K562 (cell line): ENCODE results near the gene GNG7. TPM values are rescaled to one million over a fixed set of nuclear protein-coding genes. Genes with fewer than 3 reads are reported as not detected.
A peak's percentile ranks its signal among the peaks of the same experiment; 100 is the strongest.

ENCODE experiments used
- ATAC-seq: fragments of 200-7000 bp; cut with Tn5 transposase; 3 replicates; pipeline ENCODE4 v1.9.1; 2020; ENCODE audit warnings: moderate library complexity
- BruUV-seq: library from RNA; stranded (reverse); fragments of 400-500 nt; replicated peaks from 2 replicates; lab custom pipeline; 2021; lab: Mats Ljungman, UMichigan
- CTCF ChIA-PET: fragments of 300-600 bp; formaldehyde crosslinking; extraction: SDS; loops from one replicate; lab custom pipeline; 2021; ENCODE audit warnings: low intra/inter-chr PET ratio; lab: Yijun Ruan, JAX
- POLR2A ChIA-PET: fragments of 300-600, 350-650 bp; sonication (Branson Sonifier 250); formaldehyde crosslinking; extraction: SDS; loops from one replicate; lab custom pipeline; 2021; ENCODE audit warnings: antibody characterized with exemption, inconsistent platforms; lab: Yijun Ruan, JAX
- DNase-seq, 4 experiments: peaks; one replicate each; pipeline versions ENCODE4 v3.0.0 to v3.0.0-alpha.2; 2011 to 2018; ENCODE audit warnings: low spot score in 3 of 4, mixed read lengths in 3 of 4; ENCODE audit errors: extremely low read depth in 1 of 4
- FAIRE-seq: peaks from 2 replicates; lab custom pipeline; 2011; peaks lifted over from hg19 to GRCh38; lab: Jason Lieb, UNC
- H2AFZ ChIP-seq: 2 replicates; pipeline ENCODE4 v1.6.0; 2011; ENCODE audit warnings: low read depth, low read length, control low read depth, inconsistent platforms
- H3K27ac ChIP-seq: fragments of 200-600 bp; 3 replicates; pipeline ENCODE4 v1.8.0; 2011; ENCODE audit warnings: low read depth, mild to moderate bottlenecking, control low read depth, inconsistent platforms, low read length, moderate library complexity, mixed read lengths; ENCODE audit errors: extremely low read depth
- H3K27me3 ChIP-seq, 2 experiments: fragments of 300-600 bp in 1 of 2; 2 replicates in 1 of 2; 3 replicates in 1 of 2; pipeline versions ENCODE4 v1.6.0 to v1.8.0; 2011; ENCODE audit warnings: inconsistent platforms in 2 of 2, low read length in 2 of 2, mild to moderate bottlenecking in 1 of 2, mixed read lengths in 1 of 2, moderate library complexity in 1 of 2; ENCODE audit not compliant: control insufficient read depth in 2 of 2, insufficient read depth in 2 of 2
- H3K36me3 ChIP-seq: fragments of 300-600 bp; 3 replicates; pipeline ENCODE4 v1.8.0; 2011; ENCODE audit warnings: mild to moderate bottlenecking, low read length, inconsistent platforms; ENCODE audit not compliant: control insufficient read depth, insufficient read depth
- H3K4me1 ChIP-seq, 2 experiments: fragments of 200-600 bp in 1 of 2; replicated peaks in 1 of 2; 2 replicates in 1 of 2; 3 replicates in 1 of 2; pipeline versions ENCODE4 v1.5.1 to v1.8.0; 2011; ENCODE audit warnings: inconsistent platforms in 2 of 2, low read length in 2 of 2, mild to moderate bottlenecking in 1 of 2, mixed read lengths in 1 of 2, moderate library complexity in 1 of 2; ENCODE audit not compliant: control insufficient read depth in 2 of 2, insufficient read depth in 2 of 2
- H3K4me2 ChIP-seq: 2 replicates; pipeline ENCODE4 v1.6.1; 2011; ENCODE audit warnings: low read length, control low read depth, inconsistent platforms, mixed read lengths; ENCODE audit not compliant: insufficient read depth
- H3K4me3 ChIP-seq: fragments of 200-600 bp; sonication (generic), shearing (Covaris generic); 2 replicates; pipeline ENCODE4 v1.5.1; 2016; ENCODE audit warnings: control low read depth, inconsistent platforms
- H3K79me2 ChIP-seq: fragments of 200-600 bp; 3 replicates; pipeline ENCODE4 v1.8.0; 2011; ENCODE audit warnings: low read length, inconsistent platforms; ENCODE audit not compliant: control insufficient read depth, insufficient read depth
- H3K9ac ChIP-seq, 2 experiments: 2 replicates each; pipeline versions ENCODE4 v1.6.0 to v1.6.1; 2011; ENCODE audit warnings: low read depth in 2 of 2, low read length in 2 of 2, control low read depth in 1 of 2, inconsistent platforms in 1 of 2, mild to moderate bottlenecking in 1 of 2, mixed read lengths in 1 of 2; ENCODE audit not compliant: insufficient read depth in 1 of 2
- H3K9me1 ChIP-seq: one replicate; pipeline ENCODE4 v1.6.0; 2011; ENCODE audit warnings: inconsistent platforms, mild to moderate bottlenecking, low read length, moderate library complexity; ENCODE audit not compliant: control insufficient read depth, insufficient read depth
- H3K9me3 ChIP-seq: replicated peaks from 2 replicates; pipeline ENCODE4 v1.5.1; 2011; ENCODE audit warnings: low read depth, low read length, inconsistent platforms; ENCODE audit not compliant: control insufficient read depth, insufficient read depth
- H4K20me1 ChIP-seq: replicated peaks from 2 replicates; pipeline ENCODE4 v1.6.1; 2011; ENCODE audit warnings: low read length, inconsistent platforms, mixed read lengths; ENCODE audit not compliant: control insufficient read depth, insufficient read depth
- ARNT ChIP-seq, 2 experiments: fragments of 450-650 bp; IDR thresholded peaks; 2 replicates each; pipeline ENCODE4 v1.6.1; 2016; ENCODE audit warnings: mild to moderate bottlenecking in 1 of 2
- CREB1 ChIP-seq, 2 experiments: sonication (generic) in 1 of 2; formaldehyde crosslinking in 1 of 2; IDR thresholded peaks; 2 replicates each; pipeline versions ENCODE4 v1.6.1 to v1.8.0; 2012 to 2022; ENCODE audit warnings: inconsistent platforms in 1 of 2, mild to moderate bottlenecking in 1 of 2, missing genetic modification reagents in 1 of 2, moderate library complexity in 1 of 2
- CTBP1 ChIP-seq: fragments of 450-650 bp; IDR thresholded peaks from 2 replicates; pipeline ENCODE4 v1.6.1; 2016; ENCODE audit warnings: borderline replicate concordance
- ETV5 ChIP-seq: sonication (generic); formaldehyde crosslinking; IDR thresholded peaks from 2 replicates; pipeline ENCODE4 v1.4.0; 2020; ENCODE audit warnings: low read depth, mild to moderate bottlenecking, missing genetic modification reagents
- GABPB1 ChIP-seq: sonication (generic); formaldehyde crosslinking; IDR thresholded peaks from 2 replicates; pipeline ENCODE4 v1.8.0; 2022; ENCODE audit warnings: mild to moderate bottlenecking, missing genetic modification reagents
- JUND ChIP-seq, 2 experiments: IDR thresholded peaks; 2 replicates in 1 of 2; 3 replicates in 1 of 2; pipeline ENCODE4 v1.6.1; 2011; ENCODE audit warnings: borderline replicate concordance in 2 of 2, low read depth in 2 of 2, low read length in 2 of 2, improper control_type of control experiment in 1 of 2, missing biosample characterization in 1 of 2, missing genetic modification characterization in 1 of 2, missing genetic modification reagents in 1 of 2
- NEUROD1 ChIP-seq: fragments of 150-350 bp; IDR thresholded peaks from 2 replicates; pipeline ENCODE4 v1.6.1; 2014; ENCODE audit warnings: borderline replicate concordance, low read length, low read depth; ENCODE audit not compliant: partially characterized antibody
- NR2C1 ChIP-seq, 2 experiments: fragments of 450-650 bp; IDR thresholded peaks; 2 replicates each; pipeline ENCODE4 v1.6.1; 2017; ENCODE audit warnings: mild to moderate bottlenecking in 2 of 2, antibody characterized with exemption in 1 of 2, inconsistent platforms in 1 of 2, missing compliant biosample characterization in 1 of 2, missing genetic modification characterization in 1 of 2
- PYGO2 ChIP-seq: fragments of 450-650 bp; IDR thresholded peaks from 2 replicates; pipeline ENCODE4 v1.6.1; 2016; ENCODE audit warnings: mild to moderate bottlenecking, missing genetic modification characterization, moderate library complexity, missing compliant biosample characterization
- RBBP5 ChIP-seq: fragments of 200-600 bp; sonication (generic); IDR thresholded peaks from 2 replicates; pipeline ENCODE4 v1.6.1; 2012; ENCODE audit warnings: borderline replicate concordance, mild to moderate bottlenecking, low read length, control low read depth, inconsistent platforms; ENCODE audit not compliant: insufficient read depth, poor library complexity, severe bottlenecking
- SRSF3 ChIP-seq: fragments of 200-400 bp; formaldehyde crosslinking; IDR thresholded peaks from 2 replicates; pipeline ENCODE4 v1.6.1; 2016; ENCODE audit warnings: mild to moderate bottlenecking, low read length, moderate library complexity; ENCODE audit not compliant: insufficient read depth
- TFAM ChIP-seq: fragments of 250-450 bp; sonication (Bioruptor Pico); conservative IDR thresholded peaks from 2 replicates; pipeline ENCODE4 v1.5.0; 2021; ENCODE audit warnings: mild to moderate bottlenecking, moderate library complexity
- UBTF ChIP-seq, 2 experiments: IDR thresholded peaks; 2 replicates each; pipeline ENCODE4 v1.6.1; 2012; ENCODE audit warnings: improper control_type of control experiment in 2 of 2, low read depth in 2 of 2, low read length in 2 of 2, borderline replicate concordance in 1 of 2
- ZNF175 ChIP-seq: fragments of 200-800 bp; sonication (Bioruptor generic); IDR thresholded peaks from 2 replicates; pipeline ENCODE4 v1.6.1; 2016; ENCODE audit warnings: low read depth, mild to moderate bottlenecking, missing genetic modification characterization, missing compliant biosample characterization
- ZNF197 ChIP-seq: fragments of 200-800 bp; sonication (Bioruptor generic); IDR thresholded peaks from 2 replicates; pipeline ENCODE4 v1.6.1; 2016; ENCODE audit warnings: low read depth, missing genetic modification characterization, missing compliant biosample characterization
- ZNF316 ChIP-seq: fragments of 450-650 bp; IDR thresholded peaks from 2 replicates; pipeline ENCODE4 v1.6.1; 2016
- WGBS: fragments of 100-300 bp; shearing (Covaris generic); methylation state at CpG from one replicate; pipeline ENCODE4 v1.1.6; 2016; ENCODE audit warnings: low coverage, mixed read lengths; ENCODE audit not compliant: insufficient coverage; ENCODE audit errors: missing lambda C conversion rate; 5-methylcytosine and 5-hydroxymethylcytosine counted together
- in situ Hi-C: fragments of 300-500 bp; cut with MboI; formaldehyde crosslinking; loops from 4 replicates; pipeline ENCODE4 v1.15.0; 2018; ENCODE audit warnings: inconsistent platforms, mixed read lengths
- intact Hi-C: fragments of 100-400 bp; cut with micrococcal nuclease; formaldehyde crosslinking; loops from 2 replicates; pipeline ENCODE4 v1.14.2; 2022
- polyA plus RNA-seq, 8 experiments: library from polyadenylated mRNA; depleted of rRNA in 4 of 8; stranded (reverse) in 5 of 8; unstranded in 3 of 8; fragments of >200 nt; fragmentation: Nextera tagmentation in 2 of 8; fragmentation: Illumina TruSeq in 1 of 8; extraction: Ambion mirVana in 2 of 8; extraction: Trizol in 1 of 8; gene quantifications; 2 replicates each; pipeline versions ENCODE4 v1.2.1 to v1.2.3, GENCODE V29; 2011 to 2014; ENCODE audit warnings: inconsistent platforms in 1 of 8, missing spikeins in 1 of 8
- total RNA-seq, 7 experiments: library from RNA; depleted of rRNA in 6 of 7; stranded (reverse); fragments of >200 nt in 6 of 7; fragmentation: Illumina TruSeq in 2 of 7; extraction: Trizol in 2 of 7; gene quantifications; 2 replicates each; pipeline versions ENCODE4 v1.2.1 to v1.2.3, GENCODE V29; 2011 to 2021; ENCODE audit warnings: low replicate concordance in 1 of 7
- TF ChIP-seq, protein P1 (sequence below): sonication (generic); formaldehyde crosslinking; IDR thresholded peaks from 2 replicates; pipeline ENCODE4 v1.8.1; 2022; ENCODE audit warnings: missing genetic modification reagents

GNG7 gene
- total and polyA plus RNA-seq, 9 of the 15 experiments (the other 6 are each of a cell fraction or from before 2014, with no cell fraction given), result 0.01 to 0.20 (median 0.06) TPM; not detected in 1

- Histone ChIP-seq H3K27ac (no peak overlapping the region; the same call in 2 of the 3 replicates), H3K4me1 (peaks cover 5 to 24% of the 10 kb centered on the region in 2 experiments), H3K36me3 (no peaks in the 10 kb centered on the region), H3K4me3 (no peak overlapping the region), H3K9me3 (no peaks in the 10 kb centered on the region), H3K9me1 (no peaks in the 10 kb centered on the region), H4K20me1 (no peaks in the 10 kb centered on the region; the same call in 1 of the 2 replicates), H3K9ac (peak overlapping the region in 1 of 2 experiments; percentile 18; a peak in 1 of 4 replicates), H3K4me2 (0 out of 2 replicates have a peak overlapping the region, but pooled peaks have one; percentile 8), H3K27me3 (no peaks in the 10 kb centered on the region; a peak in 1 of 5 replicates), H3K79me2 (no peaks in the 10 kb centered on the region), H2AFZ (peak overlapping the region; percentile 33; the same call in 1 of the 2 replicates)
- intact Hi-C loops (no loop called here), in situ Hi-C loops (no loop called here)
- WGBS, result 24% methylated on average over 9 of the region's 9 CpGs
- ATAC-seq (peak; percentile 88), DNase-seq (peak in 1 of 4 experiments; percentile 46), FAIRE-seq (no peak)
- POLR2A ChIA-PET, result interaction anchor here (0.6 to 3.2 kb wide), 7 partner anchors 9 to 53 kb away, joined by 3 to 13 read pairs (median 4); partner anchors contain the start of gene GADD45B
- BruUV-seq, result no TSS peak
- CTCF ChIA-PET, result no interaction called here
- TF ChIP-seq PYGO2 (tag), result no peak
- TF ChIP-seq ZNF197, result 0 out of 2 replicates have a peak, but pooled peaks have one; percentile 14
- peak; percentile 78 for TF ChIP-seq CTBP1
- TF ChIP-seq ZNF316, result peak; percentile 32; the same call in 1 of the 2 replicates
- peak; percentile 89 for TF ChIP-seq ZNF175 (CRISPR knock-in tag)
- peak; percentile 88 for TF ChIP-seq ETV5
- no peak for TF ChIP-seq CREB1 (IDR thresholded peaks at IDR 0.05)
- TF ChIP-seq CREB1 (CRISPR knock-in tag; IDR thresholded peaks at IDR 0.05), result 0 out of 2 replicates have a peak, but pooled peaks have one; percentile 33
- peak in 1 of 2 experiments; percentile 58; a peak in 1 of 4 replicates for TF ChIP-seq ARNT (IDR thresholded peaks at IDR 0.05)
- peak; percentile 69; the same call in 1 of the 2 replicates for TF ChIP-seq NR2C1 (IDR thresholded peaks at IDR 0.05)
- peak; percentile 87 for TF ChIP-seq NR2C1 (tag; IDR thresholded peaks at IDR 0.05)
- TF ChIP-seq NEUROD1, result peak; percentile 38
- peak; percentile 94 for TF ChIP-seq JUND (IDR thresholded peaks at IDR 0.05; ENCODE audit: borderline replicate concordance, low read depth, low read length)
- peak; percentile 92; the same call in 2 of the 3 replicates for TF ChIP-seq JUND (tag; IDR thresholded peaks at IDR 0.05; ENCODE audit: borderline replicate concordance, low read depth, low read length)
- peak in 1 of 2 experiments; percentile 69; a peak in 1 of 4 replicates for TF ChIP-seq UBTF (IDR thresholded peaks at IDR 0.05; ENCODE audit: borderline replicate concordance in 1 of 2, low read depth in 2 of 2, low read length in 2 of 2)
- TF ChIP-seq TFAM (CRISPR knock-in tag), result no peak
- TF ChIP-seq GABPB1 (CRISPR knock-in tag), result peak; percentile 50; the same call in 1 of the 2 replicates
- TF ChIP-seq, protein P1, sequence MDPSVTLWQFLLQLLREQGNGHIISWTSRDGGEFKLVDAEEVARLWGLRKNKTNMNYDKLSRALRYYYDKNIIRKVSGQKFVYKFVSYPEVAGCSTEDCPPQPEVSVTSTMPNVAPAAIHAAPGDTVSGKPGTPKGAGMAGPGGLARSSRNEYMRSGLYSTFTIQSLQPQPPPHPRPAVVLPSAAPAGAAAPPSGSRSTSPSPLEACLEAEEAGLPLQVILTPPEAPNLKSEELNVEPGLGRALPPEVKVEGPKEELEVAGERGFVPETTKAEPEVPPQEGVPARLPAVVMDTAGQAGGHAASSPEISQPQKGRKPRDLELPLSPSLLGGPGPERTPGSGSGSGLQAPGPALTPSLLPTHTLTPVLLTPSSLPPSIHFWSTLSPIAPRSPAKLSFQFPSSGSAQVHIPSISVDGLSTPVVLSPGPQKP (CRISPR knock-in tag), result no peak
- no peak for TF ChIP-seq SRSF3
- TF ChIP-seq RBBP5, result no peak
Observed at GRCh38 chr19:2529473-2529918, 173.0 kb downstream of the GNG7 start.
